CD4-positive, alpha-beta T cell treated with Interleukin-6 for 4 hours (primary cell): ENCODE results near the gene IGSF3.
A peak's percentile ranks its signal among the peaks of the same experiment; 100 is the strongest.
"Not testable (repeated sequence)": the region's sequence is repeated elsewhere in the genome, so short reads cannot be mapped to it uniquely, and the experiment has no call there.

Experiments used
- DNase-seq: peaks from one replicate; pipeline ENCODE4 v3.0.0-alpha.2; 2020; ENCODE audit warnings: mixed read lengths

IGSF3 gene

GRCh38 chr1:116627357-116627756, 40.2 kb downstream of the IGSF3 start:
- DNase-seq, result not testable (repeated sequence)

DNA sequence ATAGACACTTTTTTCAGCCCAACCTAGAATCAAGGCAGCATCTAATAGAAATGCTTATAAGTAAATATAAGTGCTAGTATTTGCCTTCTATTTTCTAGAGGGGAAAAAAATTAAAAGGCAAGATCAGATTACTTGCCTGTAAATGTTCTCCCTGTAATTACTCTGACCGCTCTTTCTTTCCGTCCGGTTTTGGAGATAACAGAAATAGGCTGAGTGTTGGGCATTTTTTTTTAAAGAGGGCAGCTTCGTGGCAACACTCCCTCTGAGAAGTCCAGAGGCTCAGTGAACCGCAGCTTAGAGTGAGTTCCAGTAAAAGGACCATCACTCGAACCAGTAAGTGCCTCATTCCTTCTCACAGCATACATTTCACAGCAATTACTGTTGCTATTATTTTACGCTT, 40.6 kb downstream of the IGSF3 start:
- not testable (repeated sequence) for DNase-seq

GRCh38 chr1:116625155-116625554, 42.4 kb downstream of the IGSF3 start:
- DNase-seq, result not testable (repeated sequence)

- no peak for DNase-seq
Measured at GRCh38 chr1:116624040-116624439, 43.5 kb downstream of the IGSF3 start.

DNA sequence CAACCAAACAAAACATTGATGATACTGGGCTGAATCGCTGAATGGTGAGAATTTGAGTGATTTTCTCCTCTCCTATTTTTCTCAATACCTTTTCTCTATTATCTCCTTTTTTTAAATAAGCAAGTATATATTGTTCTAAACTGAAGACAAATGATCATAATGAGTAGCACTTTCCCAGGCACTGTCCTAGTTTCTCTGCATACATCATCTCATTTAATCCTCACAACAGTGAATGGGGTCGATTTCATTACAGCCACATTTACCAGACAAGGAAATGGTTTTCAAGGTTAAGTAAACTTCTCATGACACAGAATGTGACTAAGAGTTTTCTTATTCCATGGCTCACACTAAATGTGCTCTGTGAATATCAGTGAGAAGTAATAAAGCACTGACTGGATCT, 45.0 kb downstream of the IGSF3 start:
- not testable (repeated sequence) for DNase-seq

GRCh38 chr1:116621756-116622155, 45.8 kb downstream of the IGSF3 start:
- not testable (repeated sequence) for DNase-seq

- not testable (repeated sequence) for DNase-seq
Measured at GRCh38 chr1:116620392-116620791, 47.1 kb downstream of the IGSF3 start.

DNA sequence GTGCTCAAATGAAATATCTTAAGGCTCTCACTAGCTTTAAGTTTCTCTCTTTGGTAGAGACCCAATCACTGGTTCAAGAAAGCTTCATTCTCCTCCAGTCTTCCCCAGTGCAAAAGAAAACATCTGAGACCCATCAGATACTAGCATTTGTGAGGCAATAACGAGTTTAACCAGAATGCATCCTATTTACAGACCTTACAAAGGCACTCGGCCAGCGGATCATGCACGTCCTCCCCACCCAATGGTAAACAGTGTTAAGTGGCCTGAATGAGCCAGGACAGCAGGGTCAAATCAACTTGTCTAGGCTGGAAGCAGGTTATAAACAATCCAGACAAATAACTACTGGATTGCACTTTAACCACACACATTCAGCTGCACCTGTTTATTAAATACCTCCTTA, 48.4 kb downstream of the IGSF3 start:
- DNase-seq, result not testable (repeated sequence)

DNA sequence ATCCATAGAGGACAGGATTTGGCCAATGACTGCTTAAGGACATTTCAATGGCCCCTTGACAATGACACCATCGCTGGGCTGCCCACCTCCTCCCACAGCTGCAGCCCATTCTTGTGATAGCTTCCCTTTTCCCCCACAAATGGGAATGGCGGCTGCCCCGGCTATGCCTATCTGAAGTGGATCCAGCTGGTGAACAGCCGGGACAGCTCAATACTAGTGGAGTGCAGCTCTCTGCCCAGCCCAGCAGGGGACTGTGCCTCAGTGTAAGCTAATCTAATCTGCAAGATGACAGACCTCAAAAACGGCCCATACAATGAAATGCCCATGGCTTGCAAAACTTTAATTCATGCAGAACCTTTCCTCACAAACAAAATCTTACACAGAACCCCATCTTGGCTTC, 49.7 kb downstream of the IGSF3 start:
- DNase-seq, result not testable (repeated sequence)

GRCh38 chr1:116613825-116614224, 53.7 kb downstream of the IGSF3 start:
- DNase-seq, result not testable (repeated sequence)

DNA sequence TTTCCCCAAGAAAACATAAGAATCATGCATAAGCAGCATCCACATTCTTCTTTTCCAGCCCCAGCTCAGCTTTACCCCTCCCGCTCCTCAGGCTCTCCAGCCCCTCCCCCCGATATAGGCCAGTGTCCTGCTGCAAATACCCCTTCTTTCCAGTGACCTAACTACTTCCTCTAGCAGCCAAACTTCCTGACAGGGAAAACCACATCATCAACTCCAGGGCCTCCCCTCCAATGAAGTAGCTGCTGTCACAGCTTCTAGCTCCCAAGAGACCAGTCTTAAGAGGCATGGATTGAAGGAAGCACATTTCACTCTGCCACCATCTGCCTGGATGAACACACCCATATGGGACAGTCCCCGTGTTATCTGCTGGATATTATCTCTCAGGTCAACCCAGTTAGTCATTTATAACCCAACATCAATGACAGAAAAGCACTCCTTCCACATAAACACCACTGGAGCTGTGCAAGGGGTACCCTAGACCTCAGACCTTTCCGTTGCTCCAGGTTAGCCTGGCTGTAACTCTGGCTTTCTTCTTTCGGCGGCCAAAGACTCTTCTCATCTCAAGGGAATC, 57.6 kb downstream of the IGSF3 start:
- DNase-seq, result not testable (repeated sequence)

DNA sequence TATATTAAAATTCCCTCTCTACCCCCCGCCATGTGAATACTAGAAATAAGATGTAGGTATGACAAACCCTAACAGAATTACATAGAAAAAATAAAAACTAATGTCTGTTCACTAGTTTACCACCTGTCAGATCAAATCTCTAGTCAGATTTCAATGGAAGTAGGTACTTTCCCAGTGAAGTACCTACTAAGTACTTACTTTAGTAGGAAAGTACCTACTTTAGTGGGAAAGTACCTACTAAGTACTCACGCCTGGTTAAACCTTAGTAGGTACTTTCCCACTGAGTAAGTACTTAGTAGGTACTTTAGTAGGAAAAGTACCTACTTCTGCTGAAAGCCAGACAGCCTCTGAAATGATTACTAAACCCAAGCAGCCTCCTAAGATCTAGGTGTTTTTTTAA, 58.7 kb downstream of the IGSF3 start:
- not testable (repeated sequence) for DNase-seq

GRCh38 chr1:116608151-116608550, 59.4 kb downstream of the IGSF3 start:
- DNase-seq, result not testable (repeated sequence)

- not testable (repeated sequence) for DNase-seq
Measured at GRCh38 chr1:116607463-116607862, 60.1 kb downstream of the IGSF3 start.

DNA sequence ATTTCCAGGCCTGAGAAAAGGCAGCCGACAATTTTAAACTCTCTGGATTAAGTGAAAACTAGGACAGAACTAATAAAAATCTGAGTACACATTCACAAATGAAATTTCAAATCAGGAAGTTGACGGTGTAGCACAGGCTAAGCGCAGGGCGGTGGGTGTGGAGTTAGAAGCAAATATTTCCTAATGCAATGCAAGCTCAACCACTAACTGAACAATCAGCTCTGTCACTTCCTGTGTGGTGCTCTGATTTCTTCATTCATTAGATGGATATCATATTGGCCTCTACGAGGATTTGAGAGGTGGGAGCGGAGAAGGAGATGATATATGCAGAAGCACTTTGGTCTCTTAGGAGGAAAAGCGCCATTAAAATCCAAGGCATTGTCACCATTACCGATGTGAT, 61.5 kb downstream of the IGSF3 start:
- DNase-seq, result peak; percentile 7

- no peak for DNase-seq
Measured at GRCh38 chr1:116605315-116605714, 62.2 kb downstream of the IGSF3 start.

DNA sequence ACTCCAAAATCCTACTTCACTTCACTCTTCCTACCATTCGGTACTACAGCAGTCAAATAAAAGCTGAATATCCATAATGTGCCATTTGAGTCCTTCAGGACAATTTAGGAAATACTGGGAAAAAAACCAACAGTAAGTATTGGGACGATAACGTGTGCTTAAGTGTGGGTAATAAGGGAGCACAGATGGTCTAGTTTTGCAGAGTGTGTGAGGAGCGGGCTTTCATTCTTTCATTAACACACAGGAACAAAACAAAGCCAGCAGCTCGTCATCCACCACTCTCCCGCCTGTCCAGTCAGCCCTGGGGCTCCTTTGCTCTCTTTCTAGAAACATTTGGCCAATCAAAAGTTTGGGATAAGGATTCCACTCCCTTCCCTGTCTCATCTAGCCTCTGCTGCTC, 63.1 kb downstream of the IGSF3 start:
- DNase-seq, result not testable (repeated sequence)

- DNase-seq, result not testable (repeated sequence)
Measured at GRCh38 chr1:116603646-116604045, 63.9 kb downstream of the IGSF3 start.

GRCh38 chr1:116599369-116599768, 68.2 kb downstream of the IGSF3 start:
- DNase-seq, result not testable (repeated sequence)

- not testable (repeated sequence) for DNase-seq
Measured at GRCh38 chr1:116598420-116599036, 69.0 kb downstream of the IGSF3 start.

DNA sequence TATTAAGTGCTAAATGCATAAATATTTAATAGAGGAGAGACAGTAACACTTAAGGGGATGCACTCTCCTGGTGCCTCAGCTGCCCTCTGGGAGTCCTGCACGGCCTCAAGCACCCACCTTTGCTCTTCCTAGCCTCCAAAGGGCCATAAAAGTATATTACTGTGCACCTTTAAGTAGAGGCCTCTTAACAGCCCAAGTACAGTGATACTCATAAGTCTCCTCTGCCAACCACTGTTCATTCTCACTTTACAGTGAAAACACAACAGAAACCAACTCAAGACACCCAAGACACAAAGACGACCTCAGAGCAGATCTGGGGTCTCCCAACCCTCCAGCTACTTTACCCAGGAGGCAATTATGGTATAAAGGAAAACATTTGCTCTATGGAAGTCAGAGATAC, 70.1 kb downstream of the IGSF3 start:
- not testable (repeated sequence) for DNase-seq

GRCh38 chr1:116596742-116597307, 70.7 kb downstream of the IGSF3 start:
- DNase-seq, result not testable (repeated sequence)

- peak; percentile 34 for DNase-seq
Measured at GRCh38 chr1:116595946-116596741, 71.4 kb downstream of the IGSF3 start.
